Osteocyte (in vitro differentiated cells): ENCODE data around the gene PIP4K2A. TPM values are rescaled to one million over a fixed set of nuclear protein-coding genes. Genes with fewer than 3 reads are reported as not detected.

ENCODE experiments used
- DNase-seq: peaks from one replicate; pipeline ENCODE4 v3.0.0; 2021; ENCODE audit warnings: mixed read lengths; ENCODE audit not compliant: unreplicated experiment; ENCODE audit errors: extremely low spot score
- H3K27ac Mint-ChIP-seq: one replicate; pipeline ENCODE4 v1.8.0; 2021; ENCODE audit warnings: mild to moderate bottlenecking, mixed read lengths; ENCODE audit not compliant: unreplicated experiment
- H3K27me3 Mint-ChIP-seq: one replicate; pipeline ENCODE4 v1.8.0; 2021; ENCODE audit warnings: mixed read lengths; ENCODE audit not compliant: unreplicated experiment
- H3K36me3 Mint-ChIP-seq: one replicate; pipeline ENCODE4 v1.8.0; 2021; ENCODE audit warnings: mixed read lengths; ENCODE audit not compliant: unreplicated experiment
- H3K4me1 Mint-ChIP-seq: one replicate; pipeline ENCODE4 v1.8.0; 2021; ENCODE audit warnings: mixed read lengths; ENCODE audit not compliant: unreplicated experiment
- H3K4me3 Mint-ChIP-seq: one replicate; pipeline ENCODE4 v1.8.0; 2021; ENCODE audit warnings: mild to moderate bottlenecking, moderate library complexity, mixed read lengths; ENCODE audit not compliant: unreplicated experiment
- H3K9me3 Mint-ChIP-seq: one replicate; pipeline ENCODE4 v1.8.0; 2021; ENCODE audit warnings: mixed read lengths; ENCODE audit not compliant: unreplicated experiment
- total RNA-seq: library from RNA; stranded (reverse); gene quantifications from 2 replicates; pipeline ENCODE4 v1.2.1, GENCODE V29; 2021
- TF ChIP-seq, protein P1 (sequence below): fragments of 200-600 bp; sonication (generic); IDR thresholded peaks from 2 replicates; pipeline ENCODE4 v1.5.0; 2021; ENCODE audit warnings: antibody characterized with exemption, mild to moderate bottlenecking, moderate library complexity

PIP4K2A gene
- total RNA-seq, 1 donor from 2014 or later, result 41.1 TPM

DNA sequence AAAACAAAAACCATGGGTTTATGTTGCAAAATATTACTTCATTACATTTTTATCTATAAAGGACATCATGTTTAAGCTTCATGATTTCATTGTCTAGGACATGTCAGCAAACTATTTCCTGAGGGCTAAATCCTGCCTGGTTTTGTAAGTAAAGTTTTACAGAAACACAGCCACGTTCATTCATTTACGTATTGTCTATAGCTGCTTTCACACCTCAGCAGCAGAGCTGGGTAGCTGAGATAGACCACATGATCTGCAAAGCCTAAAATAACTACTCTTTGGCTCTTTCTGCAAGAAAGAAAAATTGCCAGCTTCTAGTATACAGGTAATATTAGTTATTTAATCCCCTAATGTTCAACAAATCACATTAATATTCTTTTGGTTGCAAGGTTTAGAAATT, 12.7 kb upstream of the PIP4K2A start:
- Mint-ChIP-seq H3K4me3 (no peak overlapping the region), H3K4me1 (no peaks in the 10 kb centered on the region), H3K9me3 (no peaks in the 10 kb centered on the region), H3K27ac (no peak overlapping the region), H3K27me3 (peaks cover 27% of the 10 kb centered on the region), H3K36me3 (no peaks in the 10 kb centered on the region)
- DNase-seq, result no peak
- TF ChIP-seq, protein P1, sequence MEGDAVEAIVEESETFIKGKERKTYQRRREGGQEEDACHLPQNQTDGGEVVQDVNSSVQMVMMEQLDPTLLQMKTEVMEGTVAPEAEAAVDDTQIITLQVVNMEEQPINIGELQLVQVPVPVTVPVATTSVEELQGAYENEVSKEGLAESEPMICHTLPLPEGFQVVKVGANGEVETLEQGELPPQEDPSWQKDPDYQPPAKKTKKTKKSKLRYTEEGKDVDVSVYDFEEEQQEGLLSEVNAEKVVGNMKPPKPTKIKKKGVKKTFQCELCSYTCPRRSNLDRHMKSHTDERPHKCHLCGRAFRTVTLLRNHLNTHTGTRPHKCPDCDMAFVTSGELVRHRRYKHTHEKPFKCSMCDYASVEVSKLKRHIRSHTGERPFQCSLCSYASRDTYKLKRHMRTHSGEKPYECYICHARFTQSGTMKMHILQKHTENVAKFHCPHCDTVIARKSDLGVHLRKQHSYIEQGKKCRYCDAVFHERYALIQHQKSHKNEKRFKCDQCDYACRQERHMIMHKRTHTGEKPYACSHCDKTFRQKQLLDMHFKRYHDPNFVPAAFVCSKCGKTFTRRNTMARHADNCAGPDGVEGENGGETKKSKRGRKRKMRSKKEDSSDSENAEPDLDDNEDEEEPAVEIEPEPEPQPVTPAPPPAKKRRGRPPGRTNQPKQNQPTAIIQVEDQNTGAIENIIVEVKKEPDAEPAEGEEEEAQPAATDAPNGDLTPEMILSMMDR, result no peak

DNA sequence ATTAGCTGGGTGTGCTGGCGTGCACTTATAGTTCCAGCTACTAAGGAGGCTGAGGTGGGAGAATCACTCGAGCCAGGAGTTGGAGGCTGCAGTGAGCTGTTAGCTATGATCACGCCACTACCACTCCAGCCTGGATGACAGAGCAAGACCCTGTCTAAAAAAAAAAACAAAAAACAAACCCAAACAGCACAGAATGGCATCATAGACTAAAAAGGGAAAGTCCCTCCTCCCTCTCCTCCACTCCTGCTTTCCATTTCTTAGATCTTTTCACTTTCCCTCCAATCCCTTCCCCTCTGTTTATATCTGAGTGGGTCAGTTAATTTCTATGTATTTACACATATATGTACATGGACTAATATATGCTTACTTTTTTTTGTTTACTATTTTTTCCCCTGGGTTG, 10.4 kb upstream of the PIP4K2A start:
- Mint-ChIP-seq H3K9me3 (no peaks in the 10 kb centered on the region), H3K27ac (no peak overlapping the region), H3K4me3 (no peak overlapping the region), H3K27me3 (peaks cover 27% of the 10 kb centered on the region), H3K4me1 (no peaks in the 10 kb centered on the region), H3K36me3 (no peaks in the 10 kb centered on the region)
- no peak for DNase-seq
- TF ChIP-seq, protein P1, result no peak

DNA sequence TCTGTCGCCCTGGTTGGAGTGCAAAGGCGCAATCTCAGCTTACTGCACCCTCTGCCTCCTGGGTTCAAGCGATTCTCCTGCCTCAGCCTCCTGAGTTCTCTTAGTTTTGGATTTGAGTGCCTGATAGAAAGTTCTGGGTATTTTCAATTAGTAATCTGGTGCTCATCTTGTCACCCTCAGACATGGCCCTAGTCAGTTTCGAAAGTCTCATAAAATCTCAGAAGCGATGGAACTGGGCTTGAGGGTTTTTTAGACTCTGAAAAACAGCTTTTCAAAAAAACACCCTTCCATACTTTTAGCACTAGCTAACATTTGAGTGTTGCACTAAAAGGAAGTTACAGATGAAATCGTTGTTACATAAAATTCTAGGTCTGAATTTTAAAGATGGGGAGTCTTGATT, 9.4 kb upstream of the PIP4K2A start:
- Mint-ChIP-seq H3K4me3 (no peak overlapping the region), H3K27me3 (peaks cover 27% of the 10 kb centered on the region), H3K4me1 (no peaks in the 10 kb centered on the region), H3K36me3 (no peaks in the 10 kb centered on the region), H3K27ac (no peak overlapping the region), H3K9me3 (no peaks in the 10 kb centered on the region)
- DNase-seq, result no peak
- TF ChIP-seq, protein P1, result no peak

DNA sequence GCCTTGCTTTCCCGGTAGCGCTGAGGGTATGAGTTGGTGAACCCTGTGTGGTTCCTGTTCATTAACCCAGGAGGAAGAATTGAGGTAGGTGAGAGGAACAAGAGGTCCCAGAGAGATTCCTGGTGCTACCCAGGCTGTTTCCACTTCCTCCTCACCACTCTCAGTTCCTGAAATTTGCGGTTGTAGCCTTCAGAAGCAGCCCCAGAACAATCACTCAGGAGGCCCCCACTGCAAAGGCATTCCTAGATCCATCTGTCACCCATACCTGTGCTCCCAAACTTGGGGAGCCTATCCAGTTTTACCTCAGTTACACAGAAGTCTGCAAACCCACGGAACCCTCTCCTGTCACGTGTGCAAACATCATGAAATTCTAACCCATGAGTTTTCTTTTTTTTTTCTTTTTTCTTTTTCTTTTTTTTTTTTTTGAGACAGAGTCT, 9.0 kb upstream of the PIP4K2A start:
- H3K4me1 Mint-ChIP-seq, result no peaks in the 10 kb centered on the region
- H3K27me3 Mint-ChIP-seq, result peaks cover 27% of the 10 kb centered on the region
- TF ChIP-seq, protein P1, result no peak
- H3K9me3 Mint-ChIP-seq, result no peaks in the 10 kb centered on the region
- no peaks in the 10 kb centered on the region for H3K36me3 Mint-ChIP-seq
- no peak for DNase-seq
- H3K4me3 Mint-ChIP-seq, result no peak overlapping the region
- H3K27ac Mint-ChIP-seq, result no peak overlapping the region

DNA sequence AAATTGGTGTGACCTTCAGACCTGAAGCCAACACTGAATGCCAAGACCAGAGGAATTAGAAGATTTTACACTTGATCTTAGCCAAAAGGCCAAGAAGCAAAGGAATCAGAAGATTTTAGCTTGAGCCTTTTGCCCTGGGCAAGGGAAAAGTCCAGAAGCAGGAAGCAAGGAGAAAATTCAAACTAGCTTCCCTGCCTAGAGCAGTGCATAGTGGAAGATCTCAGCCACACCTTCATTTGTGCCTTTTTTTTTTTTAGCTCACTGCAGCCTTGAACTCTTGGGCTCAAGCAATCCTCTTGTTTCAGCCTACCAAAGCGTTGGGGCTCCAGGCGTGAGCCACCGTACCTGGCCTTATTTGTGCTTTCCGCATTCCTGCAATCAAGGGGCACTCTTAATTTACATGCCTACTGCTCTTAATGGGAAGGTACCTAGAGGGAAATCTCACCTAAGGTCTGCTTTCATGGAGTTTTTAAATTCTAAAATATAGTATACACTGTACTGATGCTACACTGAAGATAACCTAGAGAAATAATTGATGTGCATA, 8.3 kb upstream of the PIP4K2A start:
- H3K4me3 Mint-ChIP-seq, result no peak overlapping the region
- DNase-seq, result no peak
- no peak overlapping the region for H3K27ac Mint-ChIP-seq
- no peaks in the 10 kb centered on the region for H3K4me1 Mint-ChIP-seq
- no peaks in the 10 kb centered on the region for H3K36me3 Mint-ChIP-seq
- TF ChIP-seq, protein P1, result no peak
- peaks cover 22% of the 10 kb centered on the region for H3K27me3 Mint-ChIP-seq
- H3K9me3 Mint-ChIP-seq, result no peaks in the 10 kb centered on the region
